Hepatocyte (in vitro differentiated cells): ENCODE measurements around the gene DYSF. TPM values are rescaled to one million over a fixed set of nuclear protein-coding genes. Genes with fewer than 3 reads are reported as not detected.

Experiments used
- DNase-seq: peaks from one replicate; pipeline ENCODE4 v3.0.0-alpha.2; 2016; ENCODE audit warnings: low spot score
- H2AFZ ChIP-seq: fragments of 200-600 bp; sonication (generic); 2 replicates; pipeline ENCODE4 v1.6.0; 2016; ENCODE audit warnings: antibody characterized with exemption, mild to moderate bottlenecking
- H3K27ac ChIP-seq: fragments of 200-600 bp; sonication (generic); 2 replicates; pipeline ENCODE4 v1.5.1; 2016; ENCODE audit warnings: mild to moderate bottlenecking
- H3K27me3 ChIP-seq: fragments of 200-600 bp; sonication (generic); 2 replicates; pipeline ENCODE4 v1.6.1; 2016
- H3K36me3 ChIP-seq: fragments of 200-600 bp; sonication (generic); replicated peaks from 2 replicates; pipeline ENCODE4 v1.5.1; 2016; ENCODE audit warnings: low read depth; ENCODE audit not compliant: insufficient read depth
- H3K4me1 ChIP-seq: fragments of 200-600 bp; sonication (generic); 2 replicates; pipeline ENCODE4 v1.5.1; 2016; ENCODE audit warnings: mild to moderate bottlenecking, moderate library complexity; ENCODE audit not compliant: insufficient read depth
- H3K4me2 ChIP-seq: fragments of 200-600 bp; sonication (generic); 2 replicates; pipeline ENCODE4 v1.6.0; 2016
- H3K4me3 ChIP-seq: fragments of 200-600 bp; sonication (generic); 2 replicates; pipeline ENCODE4 v1.5.1; 2016; ENCODE audit warnings: mild to moderate bottlenecking
- H3K79me2 ChIP-seq: fragments of 200-600 bp; sonication (generic); 2 replicates; pipeline ENCODE4 v1.6.0; 2017; ENCODE audit warnings: mild to moderate bottlenecking
- H3K9me2 ChIP-seq: fragments of 200-600 bp; sonication (generic); replicated peaks from 2 replicates; pipeline ENCODE4 v1.6.0; 2017; ENCODE audit warnings: mild to moderate bottlenecking; ENCODE audit not compliant: insufficient read depth
- H3K9me3 ChIP-seq: fragments of 200-600 bp; sonication (generic); 2 replicates; pipeline ENCODE4 v1.5.1; 2016; ENCODE audit warnings: low read depth, mild to moderate bottlenecking
- H4K20me1 ChIP-seq: fragments of 200-600 bp; sonication (generic); 2 replicates; pipeline ENCODE4 v1.6.0; 2016; ENCODE audit warnings: mild to moderate bottlenecking; ENCODE audit not compliant: insufficient read depth, poor library complexity, severe bottlenecking
- CTCF ChIP-seq: fragments of 200-600 bp; sonication (generic); IDR thresholded peaks from 2 replicates; pipeline ENCODE4 v1.5.1; 2016; ENCODE audit warnings: antibody characterized with exemption, mild to moderate bottlenecking; ENCODE audit not compliant: poor library complexity
- EZH2 ChIP-seq: fragments of 200-600 bp; sonication (generic); IDR thresholded peaks from 2 replicates; pipeline ENCODE4 v1.6.1; 2016; ENCODE audit warnings: antibody characterized with exemption, mild to moderate bottlenecking, borderline replicate concordance
- EZH2phosphoT487 ChIP-seq: fragments of 200-600 bp; sonication (generic); IDR thresholded peaks from one replicate; pipeline ENCODE4 v1.6.1; 2018; ENCODE audit warnings: antibody characterized with exemption, mild to moderate bottlenecking, low read depth, moderate library complexity; ENCODE audit not compliant: unreplicated experiment, severe bottlenecking
- WGBS: methylation state at CpG from one replicate; pipeline ENCODE4 v1.1.6; 2016; ENCODE audit warnings: low lambda C conversion rate; ENCODE audit errors: missing lambda C conversion rate; 5-methylcytosine and 5-hydroxymethylcytosine counted together
- polyA plus RNA-seq: library from polyadenylated mRNA; unstranded; fragments of >200 nt; fragmentation: Nextera tagmentation; extraction: Ambion mirVana; gene quantifications from 2 replicates; pipeline ENCODE4 v1.2.1, GENCODE V29; 2016
- total RNA-seq: library from RNA; depleted of rRNA; stranded (reverse); fragments of >200 nt; gene quantifications from 2 replicates; pipeline ENCODE4 v1.2.3, GENCODE V29; 2014

The DYSF gene
- total and polyA plus RNA-seq, 2 experiments from 2014 or later: 0.25 to 0.90 TPM

DNA sequence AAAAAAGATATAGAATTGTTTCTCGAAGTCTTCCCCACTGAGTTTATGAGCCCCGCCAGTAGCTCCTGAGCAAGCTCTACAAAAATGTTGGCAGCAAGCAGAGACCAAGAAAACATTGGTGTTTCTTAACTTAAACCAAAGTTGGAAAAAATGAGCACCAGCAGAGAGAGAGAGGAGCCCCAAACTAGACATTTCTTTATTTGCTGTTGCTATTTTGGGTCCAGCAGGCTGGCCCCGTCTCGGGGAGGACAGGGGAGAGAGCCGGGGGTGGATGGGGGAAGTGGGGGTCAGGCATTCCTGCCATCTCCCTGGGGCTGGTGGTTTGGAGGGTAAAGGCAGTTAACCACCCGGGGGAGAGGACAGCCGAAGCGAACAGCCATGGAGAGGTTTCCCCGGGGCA, 113.0 kb downstream of the DYSF start:
- no peak overlapping the region for H3K4me3 ChIP-seq
- H3K36me3 ChIP-seq: no peaks in the 10 kb centered on the region
- no peaks in the 10 kb centered on the region for H3K9me2 ChIP-seq
- DNase-seq: no peak
- no peak overlapping the region for H3K27ac ChIP-seq
- no peak overlapping the region for H3K4me2 ChIP-seq
- no peak for TF ChIP-seq EZH2
- TF ChIP-seq EZH2phosphoT487: no peak
- TF ChIP-seq CTCF: no peak
- H3K9me3 ChIP-seq: no peaks in the 10 kb centered on the region
- H4K20me1 ChIP-seq: no peaks in the 10 kb centered on the region
- no peak overlapping the region for H2AFZ ChIP-seq
- no peaks in the 10 kb centered on the region for H3K79me2 ChIP-seq
- no peaks in the 10 kb centered on the region for H3K4me1 ChIP-seq
- 84% methylated on average over 7 of the region's 9 CpGs for WGBS
- H3K27me3 ChIP-seq: no peaks in the 10 kb centered on the region

GRCh38 chr2:71567625-71568024, 114.3 kb downstream of the DYSF start:
- no peak overlapping the region for H3K4me2 ChIP-seq
- H3K9me2 ChIP-seq: no peaks in the 10 kb centered on the region
- H4K20me1 ChIP-seq: no peaks in the 10 kb centered on the region
- H3K9me3 ChIP-seq: no peaks in the 10 kb centered on the region
- no peak overlapping the region for H3K27ac ChIP-seq
- no peak for DNase-seq
- 92% methylated on average over 9 of the region's 9 CpGs for WGBS
- no peak overlapping the region for H2AFZ ChIP-seq
- no peaks in the 10 kb centered on the region for H3K79me2 ChIP-seq
- TF ChIP-seq EZH2phosphoT487: no peak
- H3K4me1 ChIP-seq: no peaks in the 10 kb centered on the region
- H3K36me3 ChIP-seq: no peaks in the 10 kb centered on the region
- H3K4me3 ChIP-seq: no peak overlapping the region
- no peaks in the 10 kb centered on the region for H3K27me3 ChIP-seq

- Histone ChIP-seq H2AFZ (no peak overlapping the region), H4K20me1 (no peaks in the 10 kb centered on the region), H3K79me2 (no peaks in the 10 kb centered on the region), H3K4me3 (no peak overlapping the region), H3K4me1 (no peaks in the 10 kb centered on the region), H3K36me3 (no peaks in the 10 kb centered on the region), H3K9me3 (no peaks in the 10 kb centered on the region), H3K4me2 (no peak overlapping the region), H3K9me2 (no peaks in the 10 kb centered on the region), H3K27ac (no peak overlapping the region), H3K27me3 (no peaks in the 10 kb centered on the region)
- TF ChIP-seq EZH2 (no peak), CTCF (no peak), EZH2phosphoT487 (no peak)
- WGBS: 94% methylated on average over 14 of the region's 14 CpGs
- no peak for DNase-seq
These were observed 114.7 kb downstream of the DYSF start for GRCh38 chr2:71568103-71568502.

DNA sequence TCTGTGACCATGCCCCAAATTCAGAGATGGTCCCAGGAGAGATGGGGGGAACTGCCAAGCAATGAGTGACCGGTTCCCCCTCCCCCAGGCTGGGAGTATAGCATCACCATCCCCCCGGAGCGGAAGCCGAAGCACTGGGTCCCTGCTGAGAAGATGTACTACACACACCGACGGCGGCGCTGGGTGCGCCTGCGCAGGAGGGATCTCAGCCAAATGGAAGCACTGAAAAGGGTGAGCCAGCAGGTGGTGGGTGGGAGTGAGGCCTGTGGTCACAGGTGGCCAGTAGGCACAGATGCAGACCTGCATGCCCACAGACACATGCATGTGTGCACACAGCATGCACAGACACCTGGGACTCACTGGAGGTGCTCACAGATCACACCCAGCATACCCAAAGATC, 117.2 kb downstream of the DYSF start:
- Histone ChIP-seq H4K20me1 (no peaks in the 10 kb centered on the region), H3K4me1 (no peaks in the 10 kb centered on the region), H3K27me3 (no peaks in the 10 kb centered on the region), H3K36me3 (no peaks in the 10 kb centered on the region), H3K27ac (no peak overlapping the region), H3K9me3 (no peaks in the 10 kb centered on the region), H3K4me2 (no peak overlapping the region), H3K9me2 (no peaks in the 10 kb centered on the region), H3K79me2 (no peaks in the 10 kb centered on the region), H3K4me3 (no peak overlapping the region), H2AFZ (no peak overlapping the region)
- WGBS: 97% methylated on average over 10 of the region's 10 CpGs
- no peak for DNase-seq
- TF ChIP-seq EZH2phosphoT487 (no peak), CTCF (no peak), EZH2 (no peak)
